ACHN (cell line): Measurements from ENCODE around the gene CUX1.
"Not testable (repeated sequence)": the region's sequence is repeated elsewhere in the genome, so short reads cannot be mapped to it uniquely, and the experiment has no call there.

ENCODE experiments used
- DNase-seq: peaks from one replicate; pipeline ENCODE4 v3.0.0-alpha.2; 2015
- in situ Hi-C: cut with HindIII; loops from 2 replicates; pipeline ENCODE4 v1.10.0; 2017; ENCODE audit warnings: low sequenced_read_pairs, low pct_ligation_motif_present, low pct_unique_long_range_greater_than_20kb

Gene CUX1

DNA sequence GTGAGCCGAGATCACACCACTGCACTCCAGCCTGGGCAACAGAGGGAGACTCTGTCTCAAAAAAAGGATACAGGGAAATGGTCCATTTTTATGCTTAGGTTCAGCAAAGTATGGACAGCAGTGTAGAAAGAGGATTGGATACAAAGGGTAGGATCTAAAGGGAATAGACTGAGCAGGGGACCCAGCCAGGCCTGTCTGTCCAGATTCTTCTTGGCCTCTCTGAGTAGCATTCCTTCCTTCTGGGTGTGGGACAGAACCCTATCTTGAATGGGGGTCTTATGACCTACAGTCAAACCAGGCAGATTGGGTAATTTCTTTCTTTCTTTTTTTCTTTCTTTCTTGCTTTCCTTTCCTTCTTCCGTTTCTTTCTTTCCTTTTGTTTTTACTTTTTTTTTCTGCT, 494.9 kb downstream of the CUX1 start:
- no peak for DNase-seq
- in situ Hi-C loops: no loop called here

DNA sequence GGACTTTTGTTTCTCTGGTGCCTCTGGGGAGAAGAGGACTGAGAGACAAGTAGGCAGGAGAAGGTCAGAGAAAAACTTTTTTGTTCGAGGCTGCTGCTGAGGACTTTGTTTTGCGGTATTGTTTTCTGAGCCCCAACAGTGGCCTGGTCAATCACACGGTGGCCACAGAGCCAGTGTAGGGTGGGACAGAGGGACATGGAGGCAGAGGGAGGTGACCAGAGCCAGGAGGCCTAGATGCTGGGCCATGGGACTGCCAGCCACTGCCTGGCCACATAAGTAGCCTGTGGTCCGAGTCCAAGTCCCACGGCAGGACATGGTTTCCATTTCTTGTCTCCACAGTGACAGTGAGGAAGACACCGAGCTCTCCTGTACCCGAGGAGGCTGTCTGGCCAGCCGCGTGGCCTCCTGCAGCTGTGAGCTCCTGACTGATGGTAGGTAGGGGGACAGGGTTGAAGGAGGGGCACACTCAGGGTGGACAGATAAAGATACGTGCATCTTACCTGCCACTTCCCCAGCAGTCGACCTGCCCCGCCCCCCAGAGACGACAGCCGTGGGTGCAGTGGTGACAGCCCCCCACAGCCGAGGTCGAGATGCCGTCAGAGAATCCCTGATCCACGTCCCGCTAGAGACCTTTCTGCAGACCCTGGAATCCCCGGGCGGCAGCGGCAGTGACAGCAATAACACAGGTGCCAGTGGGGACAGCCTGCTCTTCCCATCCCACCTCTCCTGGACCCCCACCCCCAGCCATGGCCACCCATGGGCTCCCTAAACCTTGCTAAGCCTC, 496.8 kb downstream of the CUX1 start:
- DNase-seq: no peak
- in situ Hi-C loops: no loop called here

- in situ Hi-C loops: no loop called here
- DNase-seq: no peak
Observed at GRCh38 chr7:102317231-102318059, 500.0 kb downstream of the CUX1 start.

GRCh38 chr7:102318482-102318971, 501.1 kb downstream of the CUX1 start:
- in situ Hi-C loops: no loop called here
- no peak for DNase-seq

DNA sequence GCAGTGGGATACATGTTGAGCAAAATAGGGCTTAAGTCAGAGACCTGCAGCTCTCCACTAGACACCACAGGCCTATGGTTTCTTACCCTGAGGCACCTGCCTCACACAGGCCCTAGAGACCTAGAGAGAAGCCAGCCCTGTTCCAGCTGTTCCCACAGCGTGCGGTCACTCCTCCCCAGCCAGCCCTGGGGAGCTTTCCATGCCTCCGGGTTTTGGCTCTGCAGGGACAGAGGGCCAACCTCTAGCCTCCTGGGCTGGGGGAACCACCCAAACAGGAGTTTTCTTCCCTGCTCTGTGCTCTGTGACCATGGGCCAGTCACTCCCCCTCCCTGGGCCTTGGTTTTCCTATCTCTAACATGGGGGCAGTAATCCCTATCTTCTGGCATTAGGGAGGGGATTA, 502.2 kb downstream of the CUX1 start:
- in situ Hi-C loops: no loop called here
- no peak for DNase-seq

GRCh38 chr7:102320181-102320580, 502.8 kb downstream of the CUX1 start:
- no peak for DNase-seq
- in situ Hi-C loops: no loop called here

DNA sequence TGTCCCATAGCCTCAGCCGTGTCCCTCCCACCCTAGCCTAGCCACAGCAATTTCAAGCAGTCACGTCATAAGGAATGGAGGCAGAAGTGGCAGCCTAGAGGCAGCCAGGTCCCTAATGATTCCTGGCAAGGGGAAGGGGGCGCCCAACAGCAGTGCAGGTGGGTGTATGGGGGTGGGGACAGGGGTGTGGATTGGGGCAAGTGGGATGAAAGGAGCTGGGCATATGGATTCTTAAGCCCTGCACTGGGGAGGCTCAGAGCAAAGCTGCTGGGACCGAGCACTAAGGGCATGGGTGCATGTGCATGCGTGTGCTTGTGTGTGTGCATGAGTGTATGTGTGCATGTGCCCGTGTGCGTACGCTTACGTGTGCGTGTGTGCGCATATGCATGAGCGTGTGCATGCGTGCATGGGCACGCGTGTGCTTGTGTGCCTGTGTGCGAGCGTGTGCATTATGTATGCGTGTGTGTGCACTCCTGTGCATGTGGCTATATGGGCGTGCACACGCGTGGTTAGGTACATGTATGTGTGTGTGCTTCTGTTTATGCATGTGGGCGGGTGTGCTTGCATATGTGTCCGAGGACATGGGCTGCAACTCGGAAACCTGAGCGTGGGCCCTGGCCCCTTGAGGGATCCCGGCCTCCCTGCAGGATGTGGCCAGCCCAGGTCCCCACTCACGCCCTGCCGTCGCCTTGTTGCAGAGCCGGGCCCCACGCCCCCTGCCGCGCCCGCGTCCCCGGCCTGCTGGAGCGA, 503.4 kb downstream of the CUX1 start:
- in situ Hi-C loops: no loop called here
- DNase-seq: no peak

GRCh38 chr7:102321351-102322201, 504.1 kb downstream of the CUX1 start:
- no peak for DNase-seq
- in situ Hi-C loops: no loop called here

DNA sequence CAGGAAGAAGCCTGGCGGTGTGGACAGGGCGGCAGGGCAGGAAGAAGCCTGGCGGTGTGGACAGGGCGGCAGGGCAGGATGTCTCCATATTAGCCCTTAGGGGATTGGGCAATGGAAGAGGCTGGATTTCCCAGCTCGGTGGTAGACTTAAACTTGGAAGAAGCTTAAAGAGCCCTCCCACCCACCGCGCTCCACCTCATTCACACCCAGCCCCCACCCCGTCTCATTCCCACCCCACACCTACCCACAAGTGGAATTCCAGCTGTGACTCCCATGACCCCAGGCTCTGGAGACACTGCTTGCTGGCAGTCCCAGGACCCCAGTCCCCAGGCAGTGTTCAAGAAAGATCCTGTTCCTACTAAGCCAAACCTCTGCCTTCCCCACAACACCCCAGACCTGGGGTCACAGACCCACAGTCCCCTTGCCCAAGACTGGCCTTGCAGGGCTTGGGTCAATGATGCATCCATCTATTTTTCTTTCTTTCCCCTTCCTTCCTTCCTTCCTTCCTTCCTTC, 504.8 kb downstream of the CUX1 start:
- no peak for DNase-seq
- in situ Hi-C loops: no loop called here

GRCh38 chr7:102323914-102324195, 506.4 kb downstream of the CUX1 start:
- no peak for DNase-seq
- in situ Hi-C loops: no loop called here

DNA sequence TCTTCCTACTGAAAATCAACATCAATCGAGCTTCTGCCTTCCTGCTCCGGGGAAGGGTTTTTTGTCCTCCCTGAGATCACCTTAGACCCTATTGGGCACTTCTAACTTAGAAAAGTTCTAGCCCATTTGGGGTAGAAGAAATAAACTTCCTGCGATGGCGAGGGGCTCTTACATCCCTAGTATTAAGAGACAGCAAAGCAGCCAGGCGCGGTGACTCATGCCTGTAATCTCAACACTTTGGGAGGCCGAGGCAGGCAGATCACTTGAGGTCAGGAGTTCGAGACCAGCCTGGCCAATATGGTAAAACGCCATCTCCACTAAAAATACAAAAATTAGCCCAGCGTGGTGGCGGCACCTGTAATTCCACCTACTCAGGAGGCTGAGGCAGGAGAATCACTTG, 507.7 kb downstream of the CUX1 start:
- in situ Hi-C loops: not testable (repeated sequence)

GRCh38 chr7:102326157-102326889, 508.9 kb downstream of the CUX1 start:
- in situ Hi-C loops: no loop called here
- no peak for DNase-seq

More for the DNA sequence above, 507.7 kb downstream of the CUX1 start:
- DNase-seq: not testable (repeated sequence)

GRCh38 chr7:102327183-102327582, 509.8 kb downstream of the CUX1 start:
- in situ Hi-C loops, DNase-seq: not testable (repeated sequence)

GRCh38 chr7:102328863-102329262, 511.4 kb downstream of the CUX1 start:
- in situ Hi-C loops, DNase-seq: not testable (repeated sequence)

DNA sequence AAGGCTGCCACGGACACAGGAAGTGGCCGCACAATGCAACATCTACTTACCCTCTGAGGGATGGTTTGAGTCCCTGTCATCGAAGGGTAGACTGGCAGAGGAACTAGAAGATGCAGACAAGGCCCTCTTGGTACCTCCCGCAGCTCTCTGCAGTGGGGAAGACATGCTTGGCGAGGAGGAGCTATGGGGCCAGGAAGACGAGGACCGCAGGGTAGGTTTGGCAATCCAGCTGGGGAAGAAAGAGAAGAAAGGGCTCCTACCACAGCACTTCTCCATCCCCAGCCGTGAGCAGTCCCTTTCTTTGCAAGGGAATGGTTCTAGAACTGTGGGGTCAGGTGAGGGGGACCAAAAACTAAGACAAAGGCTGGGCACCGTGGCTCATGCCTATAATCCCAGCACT, 511.9 kb downstream of the CUX1 start:
- in situ Hi-C loops, DNase-seq: not testable (repeated sequence)

DNA sequence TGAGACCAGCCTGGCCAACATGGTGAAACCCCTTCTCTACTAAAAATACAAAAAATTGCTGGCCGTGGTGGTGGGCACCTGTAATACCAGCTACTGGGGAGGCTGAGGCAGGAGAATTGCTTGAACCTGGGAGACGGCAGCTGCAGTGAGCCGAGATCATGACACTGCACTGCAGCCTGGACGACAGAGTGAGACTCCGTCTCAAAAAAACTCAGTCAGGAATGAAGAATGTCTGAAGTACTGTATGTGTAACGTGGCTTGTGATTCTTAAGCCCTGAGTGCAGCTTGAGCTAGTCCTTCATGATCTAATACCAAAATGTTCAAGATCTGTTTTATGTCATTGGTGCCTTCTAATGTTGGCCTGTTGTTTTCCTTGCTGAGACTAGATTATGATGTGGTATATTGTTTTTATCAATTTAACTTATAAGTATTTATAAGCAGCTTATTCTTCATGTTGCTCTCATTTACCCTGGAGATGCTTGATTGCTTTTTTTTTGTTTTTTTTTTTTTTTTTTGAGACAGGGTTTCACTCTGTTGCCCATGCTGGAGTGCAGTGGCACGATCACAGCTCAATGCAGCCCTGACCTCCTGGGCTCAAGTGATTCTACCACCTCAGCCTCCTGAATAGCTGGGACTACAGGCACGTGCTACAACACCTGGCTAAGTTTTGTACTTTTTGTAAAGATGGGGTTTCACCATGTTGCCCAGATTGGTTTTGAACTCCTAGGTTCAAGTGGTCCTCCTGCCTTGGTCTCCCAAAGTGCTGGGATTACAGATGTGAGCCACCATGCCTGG, 513.4 kb downstream of the CUX1 start:
- DNase-seq, in situ Hi-C loops: not testable (repeated sequence)
